HepG2 (cell line): ENCODE measurements around the gene FAM53B. TPM values are rescaled to one million over a fixed set of nuclear protein-coding genes. Genes with fewer than 3 reads are reported as not detected.

ENCODE experiments used
- CREM ChIP-seq, 2 experiments: sonication (generic) in 1 of 2; formaldehyde crosslinking in 1 of 2; IDR thresholded peaks; 2 replicates each; pipeline versions ENCODE4 v1.4.0 to v1.6.1; 2016 to 2020; ENCODE audit warnings: antibody characterized with exemption in 1 of 2, mild to moderate bottlenecking in 1 of 2, missing genetic modification reagents in 1 of 2
- FOXA3 ChIP-seq: IDR thresholded peaks from 2 replicates; pipeline ENCODE4 v1.6.1; 2016; ENCODE audit warnings: missing genetic modification reagents, missing compliant biosample characterization
- FOXJ3 ChIP-seq: sonication (generic); formaldehyde crosslinking; IDR thresholded peaks from 2 replicates; pipeline ENCODE4 v1.4.0; 2020; ENCODE audit warnings: missing genetic modification reagents, mild to moderate bottlenecking, borderline replicate concordance
- HDAC2 ChIP-seq: sonication (generic); formaldehyde crosslinking; IDR thresholded peaks from 2 replicates; pipeline ENCODE4 v1.4.0; 2020; ENCODE audit warnings: missing genetic modification reagents
- HNF4A ChIP-seq: sonication (generic); formaldehyde crosslinking; IDR thresholded peaks from 2 replicates; pipeline ENCODE4 v1.4.0; 2020; ENCODE audit warnings: missing genetic modification reagents
- HNRNPLL ChIP-seq: fragments of 200-400 bp; formaldehyde crosslinking; IDR thresholded peaks from 2 replicates; pipeline ENCODE4 v1.6.1; 2017; ENCODE audit warnings: mild to moderate bottlenecking, low read depth, low read length; ENCODE audit not compliant: poor library complexity, severe bottlenecking
- KLF16 ChIP-seq, 2 experiments: sonication (generic) in 1 of 2; formaldehyde crosslinking in 1 of 2; IDR thresholded peaks; 2 replicates each; pipeline versions ENCODE4 v1.6.1 to v1.8.0; 2016 to 2023; ENCODE audit warnings: missing genetic modification reagents in 2 of 2, missing compliant biosample characterization in 1 of 2
- MIXL1 ChIP-seq: IDR thresholded peaks from 2 replicates; pipeline ENCODE4 v1.6.1; 2016
- PATZ1 ChIP-seq: sonication (generic); formaldehyde crosslinking; IDR thresholded peaks from 2 replicates; pipeline ENCODE4 v1.4.0; 2020; ENCODE audit warnings: missing genetic modification reagents
- PHF20 ChIP-seq: sonication (generic); formaldehyde crosslinking; IDR thresholded peaks from 2 replicates; pipeline ENCODE4 v1.5.0; 2020; ENCODE audit warnings: mild to moderate bottlenecking, missing genetic modification reagents
- RBM39 ChIP-seq: fragments of 200-400 bp; formaldehyde crosslinking; IDR thresholded peaks from one replicate; pipeline ENCODE4 v1.6.1; 2018; ENCODE audit warnings: antibody characterized with exemption, mild to moderate bottlenecking, low read depth, low read length; ENCODE audit not compliant: poor library complexity, severe bottlenecking
- SOX13 ChIP-seq, 3 experiments: fragments of 450-650 bp in 1 of 3; sonication (generic) in 1 of 3; formaldehyde crosslinking in 1 of 3; IDR thresholded peaks in 2 of 3; conservative IDR thresholded peaks in 1 of 3; 2 replicates each; pipeline versions ENCODE4 v1.5.0 to v1.6.1; 2016 to 2020; ENCODE audit warnings: antibody characterized with exemption in 1 of 3, mild to moderate bottlenecking in 1 of 3, missing compliant biosample characterization in 1 of 3, missing genetic modification reagents in 1 of 3, moderate library complexity in 1 of 3
- SOX5 ChIP-seq: IDR thresholded peaks from 2 replicates; pipeline ENCODE4 v1.6.1; 2016; ENCODE audit warnings: borderline replicate concordance
- SRY ChIP-seq: sonication (generic); formaldehyde crosslinking; IDR thresholded peaks from 2 replicates; pipeline ENCODE4 v1.8.0; 2022; ENCODE audit warnings: mild to moderate bottlenecking, missing genetic modification reagents
- U2AF1 ChIP-seq: fragments of 200-400 bp; formaldehyde crosslinking; optimal IDR thresholded peaks from 2 replicates; pipeline ENCODE3; 2017; ENCODE audit warnings: mild to moderate bottlenecking, low read depth, low read length
- YY1 ChIP-seq: IDR thresholded peaks from 2 replicates; pipeline ENCODE4 v1.6.1; 2011; ENCODE audit warnings: low read length, low read depth, moderate library complexity, mild to moderate bottlenecking; ENCODE audit not compliant: insufficient read depth, insufficient replicate concordance
- ZBTB43 ChIP-seq: sonication (generic); formaldehyde crosslinking; conservative IDR thresholded peaks from 2 replicates; pipeline ENCODE4 v1.4.0; 2020; ENCODE audit warnings: missing genetic modification reagents
- ZMAT3 ChIP-seq: sonication (generic); formaldehyde crosslinking; conservative IDR thresholded peaks from 2 replicates; pipeline ENCODE4 v1.7.0; 2021; ENCODE audit warnings: missing genetic modification reagents
- ZNF205 ChIP-seq: IDR thresholded peaks from 2 replicates; pipeline ENCODE4 v1.6.1; 2018; ENCODE audit warnings: missing biosample characterization, missing genetic modification reagents
- ZNF484 ChIP-seq: sonication (generic); formaldehyde crosslinking; IDR thresholded peaks from 2 replicates; pipeline ENCODE4 v1.5.1; 2020; ENCODE audit warnings: mild to moderate bottlenecking, low read depth, missing genetic modification reagents, borderline replicate concordance
- ZNF614 ChIP-seq: IDR thresholded peaks from 2 replicates; pipeline ENCODE4 v1.6.1; 2018; ENCODE audit warnings: missing biosample characterization, missing genetic modification reagents, inconsistent platforms, borderline replicate concordance
- ZNF710 ChIP-seq: sonication (generic); formaldehyde crosslinking; IDR thresholded peaks from 2 replicates; pipeline ENCODE4 v1.5.0; 2020; ENCODE audit warnings: mild to moderate bottlenecking, missing genetic modification reagents, borderline replicate concordance
- polyA plus RNA-seq, 8 experiments: library from polyadenylated mRNA; depleted of rRNA in 3 of 8; stranded (reverse) in 7 of 8; unstranded in 1 of 8; fragments of >200 nt; fragmentation: Illumina TruSeq in 4 of 8; extraction: Trizol in 4 of 8; gene quantifications; 2 replicates each; pipeline versions ENCODE4 v1.2.1 to v1.2.3, GENCODE V29; 2011 to 2016; ENCODE audit warnings: low read depth in 4 of 8, missing spikeins in 1 of 8, mixed read lengths in 1 of 8; ENCODE audit not compliant: insufficient read depth in 1 of 8
- total RNA-seq, 5 experiments: library from RNA; depleted of rRNA; stranded (reverse); fragments of >200 nt; fragmentation: Illumina TruSeq; extraction: Trizol; gene quantifications; 2 replicates each; pipeline ENCODE4 v1.2.3, GENCODE V29; 2016; ENCODE audit warnings: low read depth in 1 of 5

Gene FAM53B
- total and polyA plus RNA-seq, 2 of the 13 experiments (the other 11 are each of a cell fraction or from before 2014, with no cell fraction given): 6.4 to 19.3 TPM

DNA sequence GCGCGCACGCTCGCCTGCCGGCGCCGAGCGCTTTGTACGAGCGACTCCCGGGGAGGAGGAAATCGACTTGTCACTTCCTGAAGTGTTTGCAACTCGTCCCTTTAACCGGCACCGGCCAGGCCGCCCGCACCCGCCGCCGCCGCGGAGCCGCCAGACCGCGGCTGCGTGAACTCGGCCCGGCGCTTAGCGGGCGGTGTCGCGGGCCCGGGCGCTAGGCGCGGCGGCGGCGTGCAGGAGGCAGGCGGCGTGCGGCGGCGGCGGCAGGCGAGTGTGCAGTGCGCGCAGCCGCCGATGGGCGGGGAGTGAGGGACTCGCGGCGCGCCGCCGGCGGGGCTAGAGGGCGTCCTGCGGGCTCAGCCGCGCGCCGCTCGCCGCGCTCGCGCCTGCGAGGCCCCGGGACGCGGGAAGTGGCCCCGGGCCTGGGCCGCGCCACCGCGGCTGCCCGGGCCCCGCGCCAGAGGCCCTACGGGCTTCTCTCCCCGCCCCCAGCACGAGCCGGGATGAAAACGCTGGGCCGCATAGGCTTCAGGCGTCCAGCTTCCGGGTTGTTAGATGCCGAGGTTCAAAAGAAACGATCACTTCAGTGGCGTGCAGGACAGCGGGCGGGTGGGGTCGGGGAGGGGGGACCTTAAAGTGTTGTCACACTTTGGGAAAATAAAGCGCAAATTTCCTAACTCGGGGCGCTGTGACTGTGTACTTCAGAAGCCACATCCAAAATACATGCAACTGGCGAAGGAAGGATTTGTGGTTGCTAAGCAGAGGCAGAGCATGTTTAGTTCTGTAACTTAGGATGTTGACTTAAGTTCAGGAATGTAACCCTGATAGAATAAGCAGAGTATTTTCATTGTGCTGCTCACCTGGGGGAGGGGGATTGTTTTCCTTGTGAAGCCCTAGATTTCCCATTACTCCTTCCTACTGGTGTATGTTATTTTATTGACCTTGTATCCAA is at the start of gene FAM53B (continued):
- no peak for TF ChIP-seq RBM39
- TF ChIP-seq HNRNPLL: peak; percentile 30
- TF ChIP-seq SOX5 (CRISPR knock-in tag): peak; percentile 75; the same call in 1 of the 2 replicates
- 0 out of 2 replicates have a peak, but pooled peaks have one; percentile 46 for TF ChIP-seq ZMAT3 (CRISPR knock-in tag)
- no peak for TF ChIP-seq SRY (CRISPR knock-in tag)
- TF ChIP-seq HDAC2: 0 out of 2 replicates have a peak, but pooled peaks have one; percentile 54
- no peak for TF ChIP-seq U2AF1
- TF ChIP-seq YY1: peak; percentile 16
- 0 out of 2 replicates have a peak, but pooled peaks have one; percentile 24 for TF ChIP-seq MIXL1 (CRISPR knock-in tag)
- peak; percentile 75 for TF ChIP-seq PATZ1 (CRISPR knock-in tag)
- no peak for TF ChIP-seq ZNF710
- TF ChIP-seq KLF16 (CRISPR knock-in tag; IDR thresholded peaks at IDR 0.05): 0 out of 4 replicates have a peak, but pooled peaks of 1 of the 2 experiments have one; percentile 19
- no peak for TF ChIP-seq ZNF205 (CRISPR knock-in tag)
- TF ChIP-seq ZBTB43 (CRISPR knock-in tag): no peak
- TF ChIP-seq PHF20: no peak
- TF ChIP-seq FOXA3: peak; percentile 84
- no peak for TF ChIP-seq ZNF484 (CRISPR knock-in tag)
- peak; percentile 37; the same call in 1 of the 2 replicates for TF ChIP-seq CREM (IDR thresholded peaks at IDR 0.05)
- no peak for TF ChIP-seq CREM (CRISPR knock-in tag; IDR thresholded peaks at IDR 0.05)
- peak; percentile 50; the same call in 1 of the 2 replicates for TF ChIP-seq FOXJ3 (CRISPR knock-in tag)
- peak; percentile 36; the same call in 1 of the 2 replicates for TF ChIP-seq ZNF614 (CRISPR knock-in tag)
- TF ChIP-seq SOX13 (IDR thresholded peaks at IDR 0.05): no peak; the same call in 1 of the 2 replicates
- TF ChIP-seq SOX13 (CRISPR knock-in tag; conservative IDR thresholded peaks at IDR 0.05 in 1 of 2, IDR thresholded peaks at IDR 0.05 in 1 of 2): peak in 1 of 2 experiments; percentile 85; a peak in 2 of 4 replicates
- 0 out of 2 replicates have a peak, but pooled peaks have one; percentile 9 for TF ChIP-seq HNF4A (CRISPR knock-in tag)
